Gastrocnemius medialis (tissue), 4 donors: ENCODE results near the gene GABARAPL2.

Experiments used
- POLR2A ChIP-seq, 2 donors: fragments of 450-650 bp; IDR thresholded peaks; one replicate each; pipeline ENCODE4 v1.6.1; 2017; ENCODE audit warnings: antibody characterized with exemption in 2 of 2, mild to moderate bottlenecking in 2 of 2, moderate library complexity in 2 of 2
- TF ChIP-seq, protein P1 (sequence below), 5 experiments: fragments of 450-650 bp in 3 of 5; fragments of 200-600 bp in 2 of 5; sonication (generic) in 2 of 5; IDR thresholded peaks in 4 of 5; conservative IDR thresholded peaks in 1 of 5; 1 replicate in 4 of 5; 2 replicates in 1 of 5; pipeline ENCODE4 v1.5.1; 2016 to 2019; ENCODE audit warnings: antibody characterized with exemption in 5 of 5, mild to moderate bottlenecking in 3 of 5, moderate library complexity in 3 of 5

DNA sequence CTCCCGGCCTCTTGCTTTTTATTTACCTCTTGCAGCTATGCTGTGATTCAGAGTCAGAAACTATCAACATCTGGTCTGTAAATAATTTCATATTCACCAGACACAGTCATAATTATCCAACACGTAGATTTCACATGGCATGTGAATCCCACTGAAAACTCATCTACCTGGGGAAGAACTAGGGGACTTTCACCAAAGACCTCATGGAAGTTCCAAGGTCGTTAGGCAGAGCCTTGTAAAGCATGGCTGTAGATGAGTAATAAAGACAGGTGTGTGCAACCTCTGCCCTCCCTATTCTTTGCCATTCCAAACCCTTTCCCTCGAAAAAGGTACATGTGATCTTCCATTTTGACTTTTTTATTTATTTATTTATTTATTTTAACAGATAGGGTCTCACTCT is 28.4 kb upstream of the GABARAPL2 start:
- TF ChIP-seq, protein P1, sequence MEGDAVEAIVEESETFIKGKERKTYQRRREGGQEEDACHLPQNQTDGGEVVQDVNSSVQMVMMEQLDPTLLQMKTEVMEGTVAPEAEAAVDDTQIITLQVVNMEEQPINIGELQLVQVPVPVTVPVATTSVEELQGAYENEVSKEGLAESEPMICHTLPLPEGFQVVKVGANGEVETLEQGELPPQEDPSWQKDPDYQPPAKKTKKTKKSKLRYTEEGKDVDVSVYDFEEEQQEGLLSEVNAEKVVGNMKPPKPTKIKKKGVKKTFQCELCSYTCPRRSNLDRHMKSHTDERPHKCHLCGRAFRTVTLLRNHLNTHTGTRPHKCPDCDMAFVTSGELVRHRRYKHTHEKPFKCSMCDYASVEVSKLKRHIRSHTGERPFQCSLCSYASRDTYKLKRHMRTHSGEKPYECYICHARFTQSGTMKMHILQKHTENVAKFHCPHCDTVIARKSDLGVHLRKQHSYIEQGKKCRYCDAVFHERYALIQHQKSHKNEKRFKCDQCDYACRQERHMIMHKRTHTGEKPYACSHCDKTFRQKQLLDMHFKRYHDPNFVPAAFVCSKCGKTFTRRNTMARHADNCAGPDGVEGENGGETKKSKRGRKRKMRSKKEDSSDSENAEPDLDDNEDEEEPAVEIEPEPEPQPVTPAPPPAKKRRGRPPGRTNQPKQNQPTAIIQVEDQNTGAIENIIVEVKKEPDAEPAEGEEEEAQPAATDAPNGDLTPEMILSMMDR (IDR thresholded peaks at IDR 0.05 in 4 of 5, conservative IDR thresholded peaks at IDR 0.05 in 1 of 5): no peak
- TF ChIP-seq POLR2A (IDR thresholded peaks at IDR 0.05): no peak
